Stimulated activated CD8-positive, alpha-beta memory T cell treated with anti-CD3 and anti-CD28 coated beads, Interleukin-12 subunit alpha, Interleukin-12 subunit beta, amount 100 ng/mL, for 24 hours (primary cell): Measurements from ENCODE around the gene SLIT3.

ENCODE experiments used
- DNase-seq: peaks from one replicate; pipeline ENCODE4 v3.0.0-alpha.2; 2020; ENCODE audit errors: extremely low read depth

The SLIT3 gene

DNA sequence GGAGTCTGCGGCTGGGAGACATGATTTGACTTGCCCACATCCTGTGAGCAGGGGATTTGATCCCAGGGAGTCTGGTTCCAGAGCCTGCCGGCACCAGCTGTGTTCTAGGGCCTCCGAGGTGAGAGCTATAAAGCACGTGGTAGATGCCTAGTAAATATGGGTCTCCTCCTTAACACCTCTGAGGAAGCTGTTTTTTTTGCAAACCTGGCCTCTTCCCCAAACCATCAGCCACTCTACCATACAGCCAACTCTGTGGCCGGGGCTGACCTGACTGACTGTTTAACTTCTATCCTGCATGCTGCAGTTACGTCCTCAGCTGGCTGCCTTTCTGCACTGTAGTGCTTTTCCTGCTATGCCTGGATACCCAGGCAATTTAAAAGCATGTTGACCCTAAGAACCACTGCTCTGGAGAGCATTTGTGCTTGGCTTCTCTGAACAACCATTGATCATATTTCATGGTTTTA, 220.5 kb downstream of the SLIT3 start:
- DNase-seq, result no peak

DNA sequence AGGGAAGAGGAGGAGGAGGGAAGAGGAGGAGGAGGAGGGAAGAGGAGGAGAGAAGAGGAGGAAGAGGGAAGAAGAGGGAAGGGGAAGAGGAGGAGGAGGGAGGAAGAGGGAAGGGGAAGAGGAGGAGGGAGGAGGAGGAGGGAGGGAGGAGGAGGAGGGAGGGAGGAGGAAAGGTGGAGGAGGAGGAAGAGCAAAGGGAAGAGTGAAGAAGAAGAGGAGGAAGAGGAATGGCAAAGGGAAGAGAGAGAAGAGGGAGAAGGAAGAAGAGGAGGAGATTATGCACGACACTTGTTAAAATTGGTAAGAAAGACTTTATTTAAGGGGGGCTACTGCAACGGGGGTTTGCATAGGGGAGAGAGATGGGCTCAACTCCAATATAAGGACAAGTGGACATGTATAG, 221.2 kb downstream of the SLIT3 start:
- no peak for DNase-seq

DNA sequence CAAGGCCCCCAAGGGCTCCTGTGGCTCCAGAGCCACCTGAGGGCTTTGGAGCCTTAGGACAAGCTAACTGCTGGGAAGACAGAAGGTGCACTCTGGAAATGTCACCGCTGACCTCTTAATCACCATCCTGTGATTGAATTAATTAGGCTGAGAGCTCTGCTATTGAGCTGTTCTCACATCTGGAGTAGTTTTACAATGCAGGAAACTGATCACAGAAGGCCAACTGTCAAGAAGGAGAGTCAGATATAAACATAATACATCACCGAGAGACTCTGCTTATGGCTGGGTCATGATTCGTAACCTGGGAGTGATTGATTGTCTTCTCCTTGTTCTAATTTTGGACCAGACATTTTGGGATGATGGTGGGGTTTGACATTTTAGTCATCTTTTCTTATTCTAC, 226.1 kb downstream of the SLIT3 start:
- DNase-seq, result no peak

DNA sequence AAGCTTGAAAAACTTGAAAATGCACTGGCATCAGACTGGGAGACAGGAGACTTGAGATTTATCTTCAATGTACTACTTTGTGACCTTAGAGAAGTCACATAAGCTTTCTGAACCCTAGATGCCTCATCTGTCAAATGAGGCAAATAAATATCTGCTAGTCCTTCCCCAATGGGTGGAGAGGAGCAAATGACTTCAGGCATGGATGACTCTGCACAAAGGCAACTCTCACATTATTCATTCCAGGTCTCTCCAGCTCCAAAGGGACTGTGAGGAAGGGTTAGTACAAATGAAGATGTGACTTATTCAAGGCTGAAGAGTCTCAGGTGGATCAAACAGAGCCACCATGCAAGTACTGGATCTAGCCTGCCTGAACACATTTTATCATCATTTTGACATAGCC, 228.7 kb downstream of the SLIT3 start:
- no peak for DNase-seq

DNA sequence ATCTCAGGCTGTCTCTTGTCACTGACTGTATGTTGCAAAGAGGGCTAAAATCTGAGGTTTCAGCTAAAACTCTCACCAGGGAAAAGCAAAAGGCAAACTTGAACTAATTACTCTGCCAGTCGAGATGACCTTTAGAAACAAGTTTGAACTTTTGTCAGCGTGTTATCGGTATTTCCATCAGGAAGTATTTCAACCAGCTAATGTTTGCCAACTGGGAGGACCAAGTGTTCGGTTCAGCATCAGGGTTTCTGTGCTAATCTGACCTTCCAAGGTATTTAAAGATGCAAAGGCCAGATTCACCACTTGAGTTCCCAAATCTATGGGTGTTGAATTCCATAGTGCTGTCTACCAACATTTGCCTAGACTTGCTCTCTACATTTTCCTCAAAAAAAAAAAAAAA, 230.5 kb downstream of the SLIT3 start:
- no peak for DNase-seq

DNA sequence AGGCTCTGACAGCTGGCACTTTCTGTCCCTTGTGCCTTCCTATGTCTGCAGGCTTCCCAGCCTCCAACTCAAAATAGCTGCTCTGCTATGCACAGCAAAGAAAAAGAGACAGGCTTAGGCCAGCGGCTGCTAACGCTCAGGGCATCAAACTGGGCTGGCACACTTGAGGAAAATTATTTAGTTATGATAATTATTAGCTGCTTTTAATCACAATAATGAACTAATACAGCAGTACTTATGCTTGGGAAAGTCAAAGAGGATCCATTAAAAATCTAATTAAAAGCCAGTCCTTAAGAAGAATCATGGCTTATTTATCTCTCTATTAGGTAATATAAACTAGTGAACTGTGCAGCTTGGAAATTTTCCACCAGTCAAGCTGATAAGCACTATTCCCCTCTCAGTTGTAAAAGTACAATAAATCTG, 233.2 kb downstream of the SLIT3 start:
- DNase-seq, result no peak

DNA sequence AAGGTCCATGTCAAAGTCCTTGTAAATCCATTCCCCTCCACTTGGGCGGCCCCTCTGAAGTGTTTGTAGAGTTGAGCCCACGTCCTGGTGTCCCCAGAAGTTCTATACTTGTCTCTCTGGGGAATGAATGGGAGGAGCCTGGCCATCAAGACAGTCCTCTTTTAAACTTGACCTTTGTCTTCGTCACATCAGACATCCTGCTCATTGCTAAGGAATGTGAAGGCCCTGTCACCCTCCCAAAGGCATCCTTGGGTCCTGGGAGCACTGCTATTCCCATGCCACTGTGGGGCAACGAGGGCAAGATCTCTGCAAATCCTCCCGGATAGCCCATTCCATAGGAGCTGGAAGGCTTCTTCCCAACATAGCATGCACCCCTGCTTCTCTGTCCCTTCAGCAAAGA, 235.5 kb downstream of the SLIT3 start:
- DNase-seq, result no peak

DNA sequence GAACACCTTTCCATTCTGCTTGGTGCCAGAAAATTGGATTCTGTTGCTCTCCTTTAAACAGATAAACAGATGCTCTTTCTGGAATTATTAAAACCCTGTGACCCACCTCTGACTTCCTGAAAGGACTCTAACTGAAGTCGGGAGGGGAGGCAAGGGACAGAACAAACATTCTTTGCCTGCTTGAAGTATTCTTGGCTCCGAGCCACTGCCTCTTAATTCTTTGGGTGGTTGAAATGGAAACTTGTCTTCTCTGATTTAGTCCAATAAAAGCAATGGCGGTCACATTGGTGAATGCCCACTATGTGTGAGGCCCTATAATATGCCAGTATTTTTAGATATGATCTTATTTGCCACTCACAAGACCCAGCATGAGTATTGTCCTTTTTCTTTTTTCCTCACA, 236.8 kb downstream of the SLIT3 start:
- no peak for DNase-seq

DNA sequence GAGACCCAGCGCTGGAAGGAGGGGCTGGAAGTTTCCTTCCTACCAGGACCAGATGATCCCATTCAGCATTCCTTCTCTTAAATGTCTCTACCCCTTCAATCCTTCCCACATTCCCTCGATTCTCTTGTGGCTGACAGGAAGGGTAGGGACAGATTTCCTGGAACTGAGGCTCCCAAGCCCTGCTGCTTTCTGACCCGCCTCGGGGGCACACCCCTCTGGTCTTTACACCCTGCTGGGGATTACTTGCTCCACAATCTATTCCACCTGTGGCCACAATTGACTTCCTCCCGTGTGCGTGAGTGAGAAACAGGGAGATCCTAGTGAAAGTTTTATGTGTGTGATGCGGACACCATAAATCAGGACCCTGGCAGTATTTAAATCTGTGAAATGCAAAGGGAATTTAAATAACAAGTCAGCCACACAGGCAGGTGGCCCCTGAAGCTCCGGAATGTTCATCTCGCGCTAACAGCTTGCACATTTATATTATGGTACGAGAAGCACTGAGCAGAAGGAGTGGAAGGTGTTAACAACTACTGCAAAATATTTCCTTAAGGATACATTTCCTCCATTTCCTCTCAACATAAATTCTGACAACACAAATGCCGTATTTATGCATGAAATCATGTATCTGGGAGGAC, 237.5 kb downstream of the SLIT3 start:
- DNase-seq, result no peak

DNA sequence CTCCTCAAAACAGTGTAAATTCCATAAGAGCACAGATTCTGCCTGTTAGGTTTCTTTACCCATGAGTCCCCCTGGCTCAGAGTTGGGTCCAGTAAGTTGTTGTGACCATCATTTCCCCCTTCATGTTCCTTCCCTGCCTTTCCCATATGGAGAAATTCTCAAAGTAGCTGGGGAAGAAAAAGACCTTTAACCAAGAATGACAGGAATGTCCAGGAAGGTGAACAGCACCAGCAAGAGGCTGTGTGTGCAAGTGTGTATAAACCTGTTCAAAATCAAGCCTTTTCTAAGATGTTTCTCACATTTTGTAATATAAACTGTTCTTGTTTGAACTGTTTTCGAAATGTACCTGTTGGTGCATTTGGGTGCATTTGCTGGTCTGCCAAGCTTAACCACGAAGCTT, 238.2 kb downstream of the SLIT3 start:
- DNase-seq, result no peak

DNA sequence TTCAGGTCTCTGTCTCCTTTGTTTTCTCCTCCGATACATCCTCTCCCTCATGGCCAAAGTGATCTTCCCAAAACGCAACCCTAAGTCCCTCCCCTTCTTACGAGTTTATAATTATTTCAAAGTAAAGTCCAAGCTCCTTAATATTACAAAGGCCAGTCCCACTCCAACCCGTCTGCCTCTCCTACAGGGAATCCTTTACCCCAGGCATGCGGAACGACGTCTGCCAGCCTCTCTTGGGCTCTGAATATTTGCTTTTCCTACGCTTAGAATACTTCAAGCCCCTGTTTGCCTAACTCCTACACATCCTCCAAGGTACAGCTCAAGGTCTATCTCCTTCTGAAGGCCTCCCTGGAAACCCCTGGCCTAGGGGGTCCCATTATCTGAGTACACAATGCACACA, 246.4 kb downstream of the SLIT3 start:
- no peak for DNase-seq

DNA sequence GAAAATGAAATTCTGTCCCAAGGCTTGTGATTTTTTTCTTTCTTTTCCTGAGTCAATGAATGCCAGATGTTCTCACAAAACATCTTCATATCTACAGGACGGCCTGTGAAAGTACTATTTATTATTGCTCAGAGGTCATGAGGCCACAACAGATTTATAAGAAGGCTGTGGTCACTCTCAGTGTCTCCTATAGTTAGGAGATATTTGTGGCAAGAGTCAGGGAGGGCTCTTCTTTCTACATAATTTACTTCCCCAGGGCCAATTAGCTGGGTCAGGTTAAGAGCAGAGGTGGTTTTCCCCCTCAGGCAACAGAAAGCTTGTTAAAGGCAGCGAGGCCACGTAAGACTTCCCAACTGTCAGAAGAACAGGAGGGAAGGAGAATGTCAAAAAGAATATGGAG, 248.7 kb downstream of the SLIT3 start:
- DNase-seq, result no peak

DNA sequence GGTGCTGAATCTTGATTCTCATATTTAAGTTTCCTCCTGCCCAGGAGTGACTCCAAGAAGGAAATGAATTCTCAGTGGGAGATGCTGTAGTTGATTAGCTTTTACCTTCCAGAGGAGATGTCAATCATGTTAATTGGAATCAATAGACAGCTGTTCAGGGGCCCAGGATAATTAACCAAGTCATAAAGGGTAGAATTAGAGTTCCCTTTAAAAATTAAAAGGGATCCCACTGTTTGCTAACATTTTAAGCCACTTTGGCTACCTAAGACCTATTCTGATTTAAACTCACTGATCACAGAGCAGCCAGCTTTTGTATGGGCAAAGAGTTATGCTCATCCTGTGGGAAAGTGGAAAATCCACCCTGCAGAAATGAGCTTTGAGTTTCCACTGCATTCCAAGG, 249.6 kb downstream of the SLIT3 start:
- no peak for DNase-seq

DNA sequence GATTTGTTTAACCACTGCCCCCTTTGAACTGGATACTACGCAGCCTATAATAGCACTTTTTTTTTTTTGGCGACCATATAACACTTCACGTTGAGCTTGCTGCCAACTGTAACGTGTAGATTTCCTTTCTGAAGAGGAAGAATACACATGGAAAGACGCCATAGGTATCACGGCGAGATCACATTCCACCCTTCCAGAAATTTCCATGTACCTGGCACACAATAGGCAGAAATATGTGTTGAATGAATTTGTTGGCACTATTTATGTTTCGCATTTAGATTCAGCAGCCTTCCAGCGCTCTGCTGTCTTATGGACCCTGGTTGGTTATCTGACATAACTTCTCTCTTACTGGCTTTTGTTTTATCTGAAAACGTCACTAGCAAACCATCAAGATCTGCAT, 250.3 kb downstream of the SLIT3 start:
- no peak for DNase-seq

DNA sequence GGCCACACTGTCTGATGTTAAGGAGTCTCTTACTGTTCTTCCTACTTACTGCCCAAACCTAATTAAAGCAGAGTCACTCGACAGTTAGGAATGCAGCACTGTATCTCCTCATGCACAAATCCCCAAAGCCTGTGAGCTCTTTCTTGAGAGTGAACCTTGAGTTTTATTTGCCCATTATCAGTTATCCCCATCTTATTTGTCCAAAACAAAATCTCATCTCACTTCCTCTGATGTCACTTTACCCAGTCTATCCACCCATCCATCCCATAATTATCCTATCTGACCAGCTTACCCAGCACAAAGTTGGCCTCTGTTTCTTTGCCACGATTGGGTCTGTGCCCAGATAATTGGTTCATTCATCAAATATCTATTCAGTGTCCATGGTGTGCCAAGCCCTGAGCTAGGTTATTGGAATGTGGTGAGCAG, 250.8 kb downstream of the SLIT3 start:
- no peak for DNase-seq

DNA sequence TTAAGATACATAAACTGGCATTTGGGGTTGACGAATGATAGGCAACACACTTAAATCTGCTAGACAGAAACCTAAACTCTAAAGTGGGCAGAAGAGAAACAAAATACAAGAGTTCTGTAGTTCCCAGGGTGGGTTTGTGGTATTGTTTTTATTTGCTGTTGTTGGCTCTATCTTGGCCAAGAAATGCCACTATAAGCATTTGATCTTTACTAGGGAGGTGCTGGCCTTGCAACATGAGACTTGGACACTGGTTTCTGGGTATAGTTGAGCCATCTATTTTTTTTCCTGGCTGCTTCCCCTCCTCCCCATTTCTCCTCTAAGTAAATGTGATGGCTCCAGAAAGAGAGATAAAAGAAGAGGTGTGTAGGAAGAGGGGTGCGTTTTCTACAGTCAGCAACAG, 251.2 kb downstream of the SLIT3 start:
- DNase-seq, result no peak

DNA sequence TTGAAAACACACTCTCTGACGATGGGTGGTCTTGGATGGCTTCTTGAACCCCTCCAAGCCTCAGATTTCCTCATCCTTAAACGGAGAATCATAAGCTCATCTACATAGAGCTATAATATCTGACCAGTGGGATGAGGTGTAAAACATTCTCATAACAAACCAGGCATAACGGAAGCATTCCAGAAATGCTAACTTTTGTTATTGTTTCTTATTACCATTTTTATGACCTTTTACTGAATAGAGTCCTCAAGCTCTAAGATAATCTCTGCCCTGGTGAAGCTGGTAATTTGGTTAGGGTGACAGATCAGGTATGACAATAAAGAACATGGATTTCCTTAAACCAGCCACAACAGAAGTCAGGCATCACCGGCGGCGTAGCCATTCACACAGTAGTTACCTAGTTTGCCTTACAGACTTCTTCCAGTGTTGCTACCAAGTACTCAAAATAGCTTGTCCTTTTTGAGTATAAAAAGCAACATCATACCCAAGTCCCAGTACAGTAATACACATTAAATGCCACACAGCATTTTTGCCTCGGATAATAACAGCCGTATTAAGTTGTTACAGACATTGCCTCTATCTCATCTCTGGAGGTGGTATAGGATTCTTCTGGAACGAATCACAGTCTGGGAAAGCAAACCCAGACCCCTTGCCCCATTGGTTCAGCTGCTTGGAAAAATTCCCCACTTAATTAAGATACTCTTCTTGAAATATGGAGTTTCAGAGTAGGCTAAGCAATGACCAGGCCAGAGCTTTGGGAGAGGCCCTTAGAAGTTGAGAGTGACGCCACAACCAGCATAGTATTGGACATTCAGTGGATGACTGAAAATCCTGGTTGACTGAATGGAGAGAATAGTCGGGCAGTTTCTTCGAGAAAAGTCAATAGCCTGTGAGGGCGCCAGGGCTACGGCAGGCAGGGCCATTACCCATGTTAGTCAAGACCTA, 252.5 kb downstream of the SLIT3 start:
- no peak for DNase-seq

DNA sequence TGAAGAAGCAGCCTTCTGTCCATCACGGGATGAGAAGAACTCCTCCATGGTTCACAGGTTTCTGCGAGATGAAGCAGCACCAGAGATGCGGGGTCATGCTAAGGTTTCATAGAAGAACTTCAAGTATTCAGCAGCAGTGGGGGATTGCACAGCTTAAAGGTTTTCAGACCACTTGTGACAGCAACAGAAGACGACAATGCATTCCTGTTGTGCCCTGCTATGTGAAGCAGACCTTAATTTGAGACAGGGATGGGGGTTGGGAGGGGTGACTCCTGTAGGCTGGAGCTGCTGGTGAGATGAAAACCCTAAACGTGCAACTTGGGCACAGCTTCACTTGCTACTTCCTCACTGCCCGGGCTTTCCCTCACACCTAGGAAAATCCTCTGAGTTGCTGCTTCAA, 256.0 kb downstream of the SLIT3 start:
- no peak for DNase-seq

DNA sequence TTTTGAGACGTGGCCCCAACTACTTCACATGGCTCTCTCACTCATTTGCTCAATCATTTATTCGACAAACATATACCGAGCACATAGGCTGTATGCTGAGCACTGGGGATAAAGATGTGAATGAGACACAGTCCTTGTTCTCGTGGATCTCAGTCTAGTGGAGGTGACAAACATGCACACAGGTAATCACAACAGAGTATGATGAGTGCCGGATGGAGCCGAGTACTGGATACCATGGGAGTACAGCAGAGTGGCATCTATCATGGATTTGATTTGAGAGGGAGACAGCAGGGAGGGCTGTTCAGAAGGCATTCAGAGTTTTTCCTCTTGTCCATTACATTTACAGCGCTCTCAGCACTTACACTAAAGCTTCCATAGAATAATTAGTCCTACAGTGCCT, 259.8 kb downstream of the SLIT3 start:
- no peak for DNase-seq

DNA sequence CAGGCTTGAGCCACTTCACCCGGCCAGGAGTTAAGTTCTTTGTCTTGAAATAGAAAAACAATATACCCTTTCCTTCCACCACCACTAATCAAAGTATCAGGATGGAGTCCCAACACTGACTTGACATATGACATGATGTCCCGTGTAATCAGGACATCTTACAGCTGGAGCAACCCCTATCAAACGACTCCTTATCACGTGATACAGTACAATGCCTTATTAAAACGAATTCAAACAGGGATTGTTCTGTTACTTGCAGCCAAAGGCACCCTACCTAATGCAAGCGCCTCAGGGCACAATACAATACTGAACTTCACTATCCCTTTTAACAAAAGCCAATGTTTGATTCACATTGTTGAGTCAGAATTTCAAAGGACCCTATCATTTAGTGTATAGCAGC, 261.3 kb downstream of the SLIT3 start:
- DNase-seq, result no peak

DNA sequence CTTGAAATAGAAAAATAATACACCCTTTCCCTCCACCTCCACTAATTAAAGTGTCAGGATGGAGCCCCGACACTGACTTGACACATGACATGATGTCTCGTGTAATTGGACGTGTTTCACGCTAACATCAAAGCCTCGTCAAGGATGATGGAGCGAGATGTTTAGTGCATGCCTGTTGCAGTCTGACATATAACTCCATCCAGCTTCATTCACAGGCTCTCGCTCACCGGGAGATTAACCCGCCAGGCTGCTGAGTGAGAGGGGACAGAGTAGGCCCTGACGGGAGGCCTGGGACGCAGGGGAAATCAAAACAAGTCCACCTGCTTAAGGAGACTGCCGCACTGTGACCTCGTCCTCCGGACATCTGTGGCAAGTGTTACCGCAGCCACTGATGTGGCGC, 263.5 kb downstream of the SLIT3 start:
- no peak for DNase-seq

DNA sequence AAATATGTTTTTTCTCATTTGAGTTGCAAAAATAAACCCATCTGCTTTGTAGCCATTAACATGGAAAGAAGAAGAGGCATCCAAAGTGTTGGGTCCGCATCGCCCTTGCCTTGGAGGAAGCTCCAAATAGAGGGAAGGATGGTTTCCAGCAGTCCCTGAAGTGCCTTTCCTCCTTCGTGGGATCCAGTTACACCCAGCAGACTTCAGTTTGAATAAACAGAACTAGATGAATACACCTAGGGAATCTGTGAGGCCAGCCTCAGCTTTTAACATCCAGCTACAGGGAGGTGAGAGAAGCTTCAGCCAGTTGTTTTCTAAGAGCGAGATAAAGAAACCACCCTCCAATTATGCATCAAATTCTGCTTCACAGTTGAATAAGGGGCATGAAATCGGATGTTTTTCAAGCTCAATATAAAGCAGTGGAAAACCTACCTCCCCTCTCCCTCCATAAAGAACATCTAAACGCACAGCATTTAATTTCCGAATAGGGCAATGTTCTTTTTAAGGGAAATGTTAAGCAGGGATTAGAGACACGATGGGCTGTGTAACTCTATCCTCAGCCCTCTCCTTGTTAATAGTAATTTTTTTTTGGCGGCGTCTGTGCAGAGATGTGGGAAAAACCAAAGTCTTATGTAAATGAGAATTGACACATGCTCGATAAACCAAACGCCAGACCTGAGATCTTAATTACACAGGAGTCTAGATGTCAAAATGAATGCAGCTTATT, 264.7 kb downstream of the SLIT3 start:
- DNase-seq, result no peak
